Stimulated activated CD4-positive, alpha-beta T cell treated with anti-CD3 and anti-CD28 coated beads, TNF-alpha, amount 100 ng/mL, for 4 hours (primary cell): ENCODE measurements around the gene EGR4.
"Not testable (repeated sequence)": the region's sequence is repeated elsewhere in the genome, so short reads cannot be mapped to it uniquely, and the experiment has no call there.

Source experiments
- DNase-seq, 3 experiments: peaks; one replicate each; pipeline ENCODE4 v3.0.0-alpha.2; 2020; ENCODE audit warnings: low read depth in 3 of 3

EGR4 gene

DNA sequence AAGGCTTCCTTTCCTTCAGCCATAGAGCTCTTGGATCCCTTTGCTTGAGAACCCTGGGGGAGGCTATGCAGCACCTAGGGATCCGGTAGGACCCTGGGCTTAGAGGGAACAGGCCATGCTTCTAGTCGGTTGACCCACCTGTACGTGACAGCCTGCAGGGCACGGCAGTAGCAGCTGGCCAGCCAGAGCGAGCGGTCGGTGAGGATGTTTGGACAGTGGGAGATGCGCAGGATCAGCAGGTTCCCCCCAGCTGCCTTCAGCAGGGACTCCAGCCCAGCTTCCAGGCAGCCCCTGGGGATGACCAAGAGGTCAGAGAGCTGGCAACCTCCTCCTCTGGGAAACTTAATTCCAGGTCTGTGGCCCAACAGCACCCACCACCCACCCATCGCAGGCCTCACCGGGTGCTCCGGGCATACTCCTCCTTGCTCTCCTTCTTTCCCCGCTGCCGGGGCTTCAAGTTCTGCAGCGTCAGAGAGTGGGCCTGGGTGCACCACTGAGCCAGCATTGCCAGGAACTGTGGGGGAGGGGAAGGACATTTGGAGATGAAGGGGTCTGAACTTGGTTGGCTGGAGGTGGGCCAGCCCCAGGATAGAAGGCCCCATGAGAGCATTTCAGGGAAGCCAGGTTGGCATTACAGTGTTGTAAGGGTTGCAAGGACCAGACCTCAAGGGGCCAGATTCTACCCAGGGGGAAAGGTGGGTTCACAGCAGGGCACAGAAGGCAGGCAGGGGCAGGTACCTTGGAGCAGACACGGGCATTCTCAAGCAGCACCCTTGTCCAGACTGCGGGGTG, 29.6 kb downstream of the EGR4 start:
- DNase-seq = no peak

DNA sequence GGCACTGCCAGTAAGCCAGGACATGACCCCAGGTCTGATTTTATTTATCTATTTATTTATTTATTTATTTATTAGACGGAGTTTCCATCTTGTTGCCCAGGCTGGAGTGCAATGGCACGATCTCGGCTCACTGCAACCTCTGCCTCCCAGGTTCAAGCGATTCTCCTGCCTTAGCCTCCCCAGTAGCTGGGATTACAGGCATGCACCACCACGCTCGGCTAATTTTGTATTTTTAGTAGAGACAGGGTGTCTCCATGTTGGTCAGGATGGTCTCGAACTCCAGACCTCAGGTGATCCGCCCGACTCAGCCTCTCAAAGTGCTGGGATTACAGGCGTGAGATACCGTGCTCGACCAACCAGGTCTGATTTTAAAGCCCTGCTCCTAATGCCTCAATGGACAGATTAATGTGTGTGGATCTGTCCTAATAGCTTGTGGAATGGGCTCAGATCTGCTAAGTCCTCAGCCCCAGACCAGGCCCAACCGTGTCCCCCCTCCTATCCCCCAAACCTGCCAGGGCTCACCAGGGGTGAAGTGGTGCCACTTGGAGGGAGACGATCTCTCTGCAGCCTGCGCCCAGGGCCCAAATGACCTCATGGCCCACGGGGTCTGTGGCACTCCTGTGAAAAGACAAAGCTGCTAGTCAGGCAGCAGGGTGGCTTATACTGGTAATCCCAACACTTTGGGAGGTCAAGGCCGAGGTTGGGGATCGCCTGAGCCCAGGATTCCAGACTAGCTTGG, 30.5 kb downstream of the EGR4 start:
- not testable (repeated sequence) for DNase-seq

DNA sequence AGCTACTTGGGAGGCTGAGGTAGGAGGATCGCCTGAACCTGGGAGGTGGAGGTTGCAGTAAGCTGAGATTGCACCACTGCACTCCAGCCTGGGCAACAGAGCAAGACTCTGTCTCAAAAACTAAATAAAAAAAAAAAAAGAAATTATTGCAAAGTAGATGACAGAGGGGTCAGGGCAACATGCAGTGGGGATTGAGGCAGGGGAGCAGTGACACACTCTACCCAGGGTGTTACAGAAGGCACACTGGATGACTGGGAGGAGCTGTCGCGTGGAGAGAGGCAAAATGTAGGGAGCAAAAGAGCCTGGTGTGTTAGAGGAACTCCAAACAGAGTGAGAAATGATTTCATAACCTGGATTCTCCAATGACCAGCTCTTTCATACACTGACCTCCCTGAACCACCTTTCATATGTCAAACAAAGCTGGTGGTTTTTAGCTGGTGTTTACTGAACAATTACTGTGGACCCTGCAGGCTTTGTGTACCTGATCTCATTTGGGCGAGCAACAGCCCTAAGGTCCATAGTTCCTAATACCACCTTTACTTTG, 31.2 kb downstream of the EGR4 start:
- no peak for DNase-seq

DNA sequence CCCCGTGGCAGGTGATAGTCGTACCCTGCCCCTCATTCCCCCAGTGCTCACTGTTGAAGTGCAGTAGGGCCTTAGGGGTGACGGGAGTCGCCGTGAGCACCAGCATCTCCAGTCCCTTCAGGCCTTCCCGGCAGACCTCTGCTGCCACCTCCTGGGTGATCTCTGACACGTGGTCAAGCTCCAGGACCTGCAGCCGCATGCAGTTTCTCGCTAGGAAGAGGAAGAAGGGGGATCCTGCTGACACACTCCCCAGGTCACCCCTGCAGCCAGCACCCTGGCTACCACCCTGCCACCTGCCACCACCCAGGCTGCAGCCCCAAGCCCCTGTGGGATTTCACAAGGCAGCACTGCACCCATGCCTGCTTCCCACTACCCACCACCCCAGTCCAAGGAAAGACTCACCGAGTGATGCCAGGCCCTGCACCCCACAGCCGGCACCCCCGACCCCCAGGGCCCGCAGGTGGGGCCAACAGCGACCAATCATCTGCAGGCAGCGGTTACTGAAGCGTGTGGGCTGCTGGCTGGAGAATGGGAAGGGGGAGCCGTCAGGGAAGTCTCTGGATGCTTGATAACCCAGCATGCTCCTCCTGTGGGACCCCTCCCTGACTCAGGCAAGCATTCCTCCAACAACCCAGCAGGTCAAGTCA, 32.9 kb downstream of the EGR4 start:
- DNase-seq = no peak

DNA sequence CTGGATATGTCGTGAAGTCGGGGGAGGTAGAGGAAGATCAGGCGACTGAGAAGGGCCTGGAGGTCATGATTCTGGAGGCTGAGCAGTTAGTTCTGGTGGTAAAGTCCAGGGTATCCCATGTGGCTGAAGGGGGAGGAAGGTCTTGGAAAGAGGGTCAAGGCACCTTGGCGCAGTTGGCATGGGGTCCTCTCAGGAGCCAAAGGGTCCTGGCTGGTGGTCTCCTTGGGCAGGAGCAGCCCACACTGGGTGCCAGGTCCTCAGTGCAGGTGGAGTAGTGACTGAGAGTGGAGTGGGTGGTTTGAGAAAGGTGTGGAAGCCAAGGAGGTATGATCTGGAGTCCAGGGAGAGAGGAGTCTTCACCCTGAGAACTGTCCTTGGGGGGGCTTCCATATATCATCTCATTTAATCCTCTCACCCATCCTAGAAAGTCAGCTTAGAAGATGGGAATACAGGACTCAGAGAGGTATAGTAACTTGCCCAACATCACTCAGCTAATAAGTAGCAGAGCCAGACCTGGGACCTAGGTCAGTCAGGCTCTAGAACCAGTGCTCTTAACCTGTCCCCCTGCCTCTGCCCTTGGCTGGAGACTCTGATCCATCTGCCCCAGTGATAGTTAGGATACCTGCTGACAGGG, 33.5 kb downstream of the EGR4 start:
- no peak for DNase-seq

DNA sequence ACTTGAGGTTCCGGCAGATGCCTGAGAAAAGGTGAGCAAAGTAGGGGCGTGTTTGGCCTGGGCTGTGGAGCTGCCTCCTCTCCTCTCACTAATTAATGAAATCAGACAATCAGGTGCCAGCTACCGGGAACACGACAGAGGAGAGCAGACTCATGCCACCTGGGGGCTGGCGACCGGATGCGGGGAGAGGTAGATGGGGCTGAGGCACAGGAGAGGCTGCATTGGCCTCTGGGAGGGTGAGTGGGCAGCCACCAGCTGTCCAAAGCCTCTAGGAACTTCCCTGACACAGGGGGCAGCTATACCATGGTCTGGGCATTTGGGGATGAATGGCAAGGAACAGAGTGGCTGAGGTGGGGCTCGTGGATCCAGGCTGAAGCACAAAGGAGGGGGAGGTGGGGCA, 34.1 kb downstream of the EGR4 start:
- no peak for DNase-seq

DNA sequence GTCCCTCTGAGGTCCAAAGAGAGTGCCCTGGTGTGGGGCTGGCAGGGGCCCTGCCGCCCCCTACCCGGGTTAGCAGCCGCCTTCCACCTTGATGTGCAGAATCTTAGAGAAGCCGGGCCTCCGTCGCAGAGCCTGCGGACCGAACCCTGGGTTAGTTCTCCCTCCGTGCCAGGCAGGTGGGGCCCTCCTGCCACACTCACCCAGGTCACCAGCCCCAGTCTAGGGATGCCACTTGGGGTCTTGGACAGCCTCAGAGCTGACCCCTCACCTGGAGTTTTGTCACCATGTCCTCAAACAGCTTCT, 34.5 kb downstream of the EGR4 start:
- no peak for DNase-seq

DNA sequence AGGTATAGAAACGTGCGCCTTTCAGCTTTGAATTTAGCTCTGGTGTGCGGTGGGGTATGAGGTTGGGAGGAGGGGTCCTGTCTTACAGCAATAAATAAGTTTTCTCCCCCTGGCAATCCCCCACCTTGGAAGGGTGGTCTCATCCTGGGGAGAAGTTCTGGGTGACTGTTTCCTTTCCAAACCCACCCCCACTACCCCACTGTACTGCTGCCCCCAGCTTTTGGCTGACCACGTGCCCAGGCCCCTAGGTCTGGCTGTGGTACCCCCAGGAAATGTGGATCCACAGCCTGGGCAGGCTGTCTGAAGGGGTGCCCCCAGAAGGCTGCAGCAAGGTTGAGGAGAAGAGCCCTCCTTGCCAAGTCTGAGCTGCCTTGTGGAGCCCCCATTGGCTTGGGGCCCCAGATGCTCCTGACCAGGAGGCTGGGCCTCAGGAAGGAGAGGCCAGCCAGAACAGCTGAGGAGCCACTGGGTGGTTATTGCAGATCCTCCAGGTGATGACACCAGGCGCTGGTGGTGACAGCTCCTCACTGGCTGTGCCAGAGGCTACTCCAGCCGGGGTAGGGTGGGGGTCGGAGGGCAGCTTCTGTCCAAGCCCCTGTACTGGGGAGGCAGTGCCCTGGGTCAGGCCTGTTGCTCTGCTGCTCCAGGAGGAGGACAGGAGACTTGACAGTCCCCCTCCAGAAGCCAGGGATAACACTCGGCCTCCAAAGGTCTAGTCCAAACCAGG, 35.0 kb downstream of the EGR4 start:
- DNase-seq = no peak

DNA sequence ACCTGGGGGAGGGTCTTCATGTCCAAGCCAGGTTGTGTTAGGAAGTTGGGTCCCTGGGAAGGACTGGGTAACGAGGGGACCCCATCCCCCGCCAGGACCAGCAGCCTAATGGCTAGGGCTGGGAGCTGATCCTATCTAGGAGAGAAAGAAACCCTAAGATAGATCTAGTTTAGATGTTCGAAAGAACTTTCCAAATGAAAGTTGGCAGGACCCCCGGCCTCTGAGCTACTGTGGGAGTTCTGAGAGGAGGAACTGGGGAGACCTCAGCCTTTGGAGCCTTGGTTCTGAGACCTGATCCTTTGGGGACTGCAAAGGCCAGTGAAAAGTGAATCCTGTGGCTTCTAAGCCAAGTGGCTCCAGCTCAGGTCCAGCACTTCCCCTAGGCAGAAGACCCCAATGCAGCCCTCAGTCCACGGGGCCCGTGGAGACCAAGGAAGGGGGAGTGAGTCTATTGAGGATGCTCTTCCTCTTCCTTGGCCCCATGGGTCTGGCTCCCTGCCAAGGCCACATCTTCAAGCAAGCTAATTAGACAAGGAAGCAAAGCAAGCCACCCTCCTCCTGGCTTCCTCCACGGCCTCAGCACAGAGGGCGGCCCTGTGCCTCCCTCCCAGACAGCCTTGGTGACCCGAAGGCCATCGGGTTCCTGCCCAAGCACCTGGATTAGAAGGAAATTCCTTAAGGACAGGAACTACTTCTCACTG, 35.8 kb downstream of the EGR4 start:
- no peak for DNase-seq

DNA sequence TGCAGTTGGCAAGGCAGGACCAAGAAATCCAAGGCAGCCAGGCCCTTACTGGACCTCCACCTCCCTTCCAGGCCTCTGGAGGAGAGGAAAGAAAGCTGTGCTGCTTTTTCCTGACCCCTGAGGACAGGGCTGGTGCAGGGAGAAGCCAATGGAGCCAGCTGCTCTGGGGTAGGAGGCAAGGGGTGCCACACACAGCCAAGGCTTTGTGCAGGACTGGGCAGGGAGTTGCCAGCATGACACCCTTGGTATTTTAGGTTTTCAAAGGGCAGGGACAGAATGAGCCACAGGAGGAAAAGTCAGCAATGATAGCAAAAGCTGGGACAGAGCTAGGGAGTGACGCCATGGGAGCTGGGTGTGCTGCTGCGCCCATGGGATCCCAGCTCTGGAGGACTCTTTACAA, 36.3 kb downstream of the EGR4 start:
- DNase-seq = no peak

DNA sequence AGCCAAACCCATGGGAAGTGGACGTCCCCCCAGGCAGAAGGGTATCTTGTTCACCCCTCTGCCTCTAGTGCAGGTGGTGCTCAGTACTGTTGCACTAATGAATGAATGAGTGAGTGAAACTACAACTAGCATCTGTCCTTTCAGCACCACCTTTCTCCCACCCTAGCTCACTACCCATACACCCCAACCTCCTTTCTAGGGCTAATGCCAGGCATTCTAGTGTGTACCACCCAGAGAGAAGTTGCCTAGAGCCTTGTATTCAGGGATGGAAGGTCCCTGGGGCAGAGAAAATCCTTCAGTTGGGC, 36.8 kb downstream of the EGR4 start:
- DNase-seq = no peak

DNA sequence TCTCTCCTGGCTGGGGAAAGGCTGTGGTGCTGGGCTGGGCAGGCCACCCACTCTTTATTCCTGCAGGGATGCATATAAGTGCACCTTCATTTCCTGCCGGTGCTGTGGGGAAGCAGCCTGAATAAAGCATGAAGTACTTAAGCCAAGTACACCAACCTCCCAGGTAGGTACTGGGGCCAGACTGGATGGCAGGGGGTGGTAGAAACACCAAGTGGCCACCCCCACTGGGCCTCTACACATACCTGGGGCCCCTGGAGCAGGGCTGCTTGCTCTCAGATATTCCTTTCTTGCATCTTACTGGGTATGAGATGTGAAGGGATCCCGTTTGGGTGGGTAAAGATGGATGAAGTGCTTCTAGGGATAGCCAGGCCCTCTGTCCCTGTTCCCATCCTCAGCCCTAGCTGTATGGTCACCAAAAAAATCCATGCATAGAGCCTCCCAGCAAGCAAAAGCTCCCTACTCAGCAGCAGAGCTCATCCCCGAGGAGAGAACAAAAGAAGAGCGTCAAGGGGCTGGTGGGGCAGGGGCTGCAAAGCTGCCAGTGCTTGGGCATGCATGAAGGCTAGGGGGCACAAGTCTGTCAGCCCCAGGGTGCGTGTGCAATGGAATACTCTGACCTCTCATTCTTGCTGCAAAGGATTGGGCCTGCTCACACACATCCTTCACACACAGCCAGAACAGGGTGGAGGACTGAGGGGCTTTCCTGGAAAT, 37.3 kb downstream of the EGR4 start:
- DNase-seq = no peak

DNA sequence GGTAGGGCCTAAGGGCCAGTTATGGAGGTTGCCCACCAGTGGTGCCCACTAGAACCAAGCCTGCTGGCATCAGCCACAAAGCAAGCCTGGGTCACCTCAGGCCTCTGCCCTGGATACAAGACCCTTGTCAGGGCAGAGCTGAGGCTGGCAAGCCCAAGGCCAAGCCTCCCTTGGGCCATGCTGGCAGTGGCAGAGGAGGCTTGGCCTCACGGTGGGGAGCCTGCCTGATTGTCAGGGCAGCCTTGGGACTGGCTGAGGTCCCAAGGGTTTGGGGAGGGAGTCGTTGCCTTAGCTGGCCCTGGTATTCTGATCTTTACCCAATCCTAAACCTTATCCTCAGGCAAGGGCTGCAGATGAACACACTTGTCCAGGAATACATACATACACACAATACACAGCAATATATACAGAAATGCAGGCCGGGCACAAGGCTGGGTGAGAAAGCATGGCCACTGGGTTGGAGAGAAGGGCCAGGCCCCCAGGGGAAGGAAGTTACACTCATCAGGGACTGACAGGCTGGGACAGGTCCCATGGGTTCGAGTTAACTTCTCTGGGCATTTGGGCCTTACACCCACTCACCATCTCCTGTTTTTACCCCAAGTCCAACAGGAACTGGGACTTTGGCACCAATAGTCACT, 38.2 kb downstream of the EGR4 start:
- no peak for DNase-seq

DNA sequence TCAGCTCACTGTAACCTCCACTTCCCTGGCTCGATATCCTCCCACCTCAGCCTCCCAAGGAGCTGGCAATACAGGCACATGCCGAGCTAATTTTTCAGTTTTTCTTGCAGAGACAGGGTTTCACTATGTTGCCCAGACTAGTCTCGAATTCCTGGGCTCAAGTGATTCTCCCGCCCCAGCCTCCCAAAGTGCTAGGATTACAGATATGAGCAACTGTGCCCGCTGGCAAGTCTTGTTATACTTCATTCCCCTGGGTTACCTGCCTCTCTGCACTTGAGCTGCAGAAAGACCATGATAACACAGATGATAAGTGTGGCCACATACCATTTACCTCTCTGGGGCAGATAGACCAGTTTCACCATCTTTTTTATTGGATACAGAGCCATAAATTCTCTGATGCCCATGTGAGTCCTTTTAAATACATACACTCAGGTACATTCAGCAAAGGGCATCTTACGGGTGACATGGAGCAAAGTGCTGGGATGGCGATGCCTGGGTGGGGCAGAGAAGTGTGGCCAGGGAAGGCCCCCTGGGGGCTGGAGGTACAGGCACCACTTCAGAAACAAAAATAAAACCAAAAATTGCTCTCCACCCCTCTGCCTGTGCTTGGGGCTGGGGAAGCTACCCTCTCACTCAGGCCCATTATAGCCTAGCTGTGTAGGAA, 38.9 kb downstream of the EGR4 start:
- no peak for DNase-seq

DNA sequence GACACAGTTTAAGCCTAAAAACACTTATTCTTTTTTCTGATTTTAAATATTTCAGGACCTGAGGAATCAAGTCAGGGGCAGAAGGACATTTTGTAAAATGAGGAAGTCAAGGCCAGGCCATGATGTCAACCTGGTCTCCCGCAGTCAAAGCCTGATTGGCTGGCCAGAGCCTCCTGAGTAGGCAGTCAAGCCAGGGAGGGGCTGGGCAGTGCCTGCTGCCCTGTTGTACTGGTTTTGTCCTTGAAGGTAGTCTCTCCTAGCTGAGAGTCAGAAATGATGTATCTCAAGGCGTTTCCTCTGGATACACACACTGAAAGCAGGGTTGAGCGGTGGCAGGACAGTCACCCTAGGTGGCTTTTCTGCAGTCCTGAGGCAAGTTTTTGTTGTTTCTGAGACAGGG, 39.4 kb downstream of the EGR4 start:
- no peak for DNase-seq

DNA sequence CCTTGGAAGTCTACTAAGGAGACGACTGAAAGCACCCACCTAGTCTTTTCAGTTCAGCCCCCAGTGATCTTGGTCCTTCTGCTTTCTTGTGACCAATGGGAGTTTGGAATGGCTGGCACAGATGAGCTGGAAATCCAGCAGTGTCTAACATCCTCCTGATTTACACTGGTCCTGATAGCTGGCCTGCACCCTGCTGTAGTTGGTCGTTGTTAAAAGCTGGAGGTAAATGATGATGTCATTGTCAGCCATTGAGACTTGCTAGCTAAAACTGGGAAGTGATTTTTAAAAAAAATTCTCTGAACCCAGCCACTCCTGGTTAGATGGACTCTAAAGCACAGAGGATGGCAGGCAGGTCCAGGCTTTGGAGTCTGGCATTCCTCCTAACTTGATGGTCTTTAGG, 39.9 kb downstream of the EGR4 start:
- no peak for DNase-seq

DNA sequence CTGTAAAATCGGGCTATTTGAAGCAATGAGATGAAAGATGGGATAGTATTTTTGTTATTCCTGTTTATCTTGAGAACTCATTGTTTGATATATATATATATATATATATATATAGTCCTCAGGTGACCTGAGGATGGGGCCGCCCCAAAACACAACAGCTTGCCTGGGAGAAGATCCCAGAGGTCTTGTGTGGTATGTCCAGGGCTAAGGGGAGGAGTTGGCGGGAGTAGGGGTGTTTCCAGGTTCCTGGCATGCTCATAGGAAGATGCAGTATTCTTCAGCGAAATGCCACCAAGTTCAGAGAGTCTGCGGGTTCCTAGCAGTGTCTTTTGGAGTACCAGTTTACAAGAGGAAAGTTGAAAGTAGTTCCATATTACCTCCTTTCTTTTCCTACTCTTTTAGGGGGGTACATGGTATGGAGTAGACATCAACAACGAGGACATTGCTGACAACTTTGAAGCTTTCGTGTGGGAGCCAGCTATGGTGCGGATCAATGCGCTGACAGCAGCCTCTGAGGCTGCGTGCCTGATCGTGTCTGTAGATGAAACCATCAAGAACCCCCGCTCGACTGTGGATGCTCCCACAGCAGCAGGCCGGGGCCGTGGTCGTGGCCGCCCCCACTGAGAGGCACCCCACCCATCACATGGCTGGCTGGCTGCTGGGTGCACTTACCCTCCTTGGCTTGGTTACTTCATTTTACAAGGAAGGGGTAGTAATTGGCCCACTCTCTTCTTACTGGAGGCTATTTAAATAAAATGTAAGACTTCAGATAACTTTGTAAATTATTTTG, 40.9 kb downstream of the EGR4 start:
- DNase-seq = no peak
